ENCODE measurements around the gene DMRTA1. TPM values are rescaled to one million over a fixed set of nuclear protein-coding genes. Genes with fewer than 3 reads are reported as not detected.
"Not testable (repeated sequence)": the region's sequence is repeated elsewhere in the genome, so short reads cannot be mapped to it uniquely, and the experiment has no call there.

DMRTA1 gene
- total RNA-seq, 2 donors from 2014 or later, result 4.6 to 5.6 TPM

DNA sequence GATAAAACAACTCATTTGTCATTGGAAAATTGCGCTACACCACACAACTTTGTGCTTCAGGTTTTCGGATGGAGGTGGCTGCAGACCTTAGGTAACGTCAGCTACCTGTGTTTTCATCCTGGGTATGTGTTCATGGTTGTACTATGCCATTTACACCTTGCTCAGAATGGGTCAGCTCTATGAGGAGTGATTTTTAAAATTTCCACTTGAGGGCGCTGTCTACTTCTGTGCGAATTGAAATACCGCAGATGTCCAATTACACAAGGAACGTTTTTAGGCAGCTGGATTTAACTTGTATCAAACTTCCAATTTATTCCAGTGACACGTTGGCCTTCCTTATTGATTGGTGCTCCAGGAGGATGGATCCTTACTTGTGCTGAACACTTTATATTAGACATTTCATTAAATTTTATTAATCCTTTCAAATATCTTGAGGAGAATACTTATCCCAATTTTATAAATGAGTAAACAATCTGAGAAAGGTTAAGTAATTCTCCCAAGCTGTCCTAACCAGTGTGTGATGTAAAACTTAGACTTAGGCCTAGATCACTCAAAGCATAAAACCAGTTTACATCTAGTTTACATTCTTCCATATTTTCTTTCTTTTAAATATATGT is 23.4 kb downstream of the DMRTA1 start:
- Mint-ChIP-seq H3K27me3 (ENCODE audit: insufficient read depth) (no peaks in the 10 kb centered on the region), H3K27ac (no peak overlapping the region), H3K9me3 (no peaks in the 10 kb centered on the region), H3K4me1 (peaks cover 4% of the 10 kb centered on the region), H3K36me3 (ENCODE audit: low read depth) (no peaks in the 10 kb centered on the region), H3K4me3 (no peak overlapping the region)
- Histone ChIP-seq H3K4me1 (ENCODE audit: control insufficient read depth, insufficient read depth, low read length) (no peaks in the 10 kb centered on the region), H3K36me3 (ENCODE audit: control insufficient read depth, insufficient read depth, low read length) (no peaks in the 10 kb centered on the region), H3K4me3 (ENCODE audit: low read length) (no peak overlapping the region), H3K9ac (ENCODE audit: extremely low read depth, low read length, poor library complexity, severe bottlenecking) (no peak overlapping the region), H3K27ac (ENCODE audit: low read depth, low read length) (no peak overlapping the region), H3K9me3 (ENCODE audit: control insufficient read depth, low read length) (no peaks in the 10 kb centered on the region), H3K27me3 (ENCODE audit: control insufficient read depth, insufficient read depth, low read length, poor library complexity, severe bottlenecking) (no peaks in the 10 kb centered on the region)
- TF ChIP-seq, protein P1, sequence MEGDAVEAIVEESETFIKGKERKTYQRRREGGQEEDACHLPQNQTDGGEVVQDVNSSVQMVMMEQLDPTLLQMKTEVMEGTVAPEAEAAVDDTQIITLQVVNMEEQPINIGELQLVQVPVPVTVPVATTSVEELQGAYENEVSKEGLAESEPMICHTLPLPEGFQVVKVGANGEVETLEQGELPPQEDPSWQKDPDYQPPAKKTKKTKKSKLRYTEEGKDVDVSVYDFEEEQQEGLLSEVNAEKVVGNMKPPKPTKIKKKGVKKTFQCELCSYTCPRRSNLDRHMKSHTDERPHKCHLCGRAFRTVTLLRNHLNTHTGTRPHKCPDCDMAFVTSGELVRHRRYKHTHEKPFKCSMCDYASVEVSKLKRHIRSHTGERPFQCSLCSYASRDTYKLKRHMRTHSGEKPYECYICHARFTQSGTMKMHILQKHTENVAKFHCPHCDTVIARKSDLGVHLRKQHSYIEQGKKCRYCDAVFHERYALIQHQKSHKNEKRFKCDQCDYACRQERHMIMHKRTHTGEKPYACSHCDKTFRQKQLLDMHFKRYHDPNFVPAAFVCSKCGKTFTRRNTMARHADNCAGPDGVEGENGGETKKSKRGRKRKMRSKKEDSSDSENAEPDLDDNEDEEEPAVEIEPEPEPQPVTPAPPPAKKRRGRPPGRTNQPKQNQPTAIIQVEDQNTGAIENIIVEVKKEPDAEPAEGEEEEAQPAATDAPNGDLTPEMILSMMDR (conservative IDR thresholded peaks at IDR 0.05), result peak; percentile 92
- DNase-seq, result peak; percentile 74
- WGBS, 2 experiments (ENCODE audit: insufficient coverage in 1 of 2, insufficient read length in 1 of 2), result 0 to 8% methylated on average over 7 to 8 of the region's 8 CpGs

DNA sequence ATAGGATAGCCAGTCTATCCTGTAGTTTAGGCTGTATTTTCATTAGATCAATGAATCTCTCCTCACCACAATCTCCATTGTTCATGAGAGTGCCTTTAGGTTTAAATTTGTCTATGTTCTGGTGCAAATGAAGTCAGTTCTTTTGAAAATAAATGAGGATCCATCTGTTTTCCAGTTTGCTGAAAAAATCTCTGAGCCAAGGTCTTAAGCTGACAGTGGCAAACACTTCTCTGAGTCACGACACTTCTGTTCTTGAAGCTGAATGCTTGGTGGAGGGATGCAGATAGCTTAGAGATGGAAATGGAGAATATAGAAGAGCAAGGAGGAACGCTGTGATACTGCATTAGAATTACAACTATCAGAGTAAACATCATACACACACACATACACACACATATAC is 34.9 kb downstream of the DMRTA1 start:
- H3K4me3 Mint-ChIP-seq, result no peak overlapping the region
- Histone ChIP-seq H3K27ac (ENCODE audit: low read depth, low read length) (no peak overlapping the region), H3K9ac (ENCODE audit: extremely low read depth, low read length, poor library complexity, severe bottlenecking) (no peak overlapping the region), H3K4me1 (ENCODE audit: control insufficient read depth, insufficient read depth, low read length) (no peaks in the 10 kb centered on the region), H3K36me3 (ENCODE audit: control insufficient read depth, insufficient read depth, low read length) (no peaks in the 10 kb centered on the region), H3K9me3 (ENCODE audit: control insufficient read depth, low read length) (no peaks in the 10 kb centered on the region), H3K4me3 (ENCODE audit: low read length) (no peak overlapping the region), H3K27me3 (ENCODE audit: control insufficient read depth, insufficient read depth, low read length, poor library complexity, severe bottlenecking) (no peaks in the 10 kb centered on the region)
- no peaks in the 10 kb centered on the region for H3K27me3 Mint-ChIP-seq (ENCODE audit: insufficient read depth)
- TF ChIP-seq, protein P1 (conservative IDR thresholded peaks at IDR 0.05), result no peak
- no peak for DNase-seq
- H3K27ac Mint-ChIP-seq, result no peak overlapping the region
- no peaks in the 10 kb centered on the region for H3K36me3 Mint-ChIP-seq (ENCODE audit: low read depth)
- 76 to 100% methylated on average over 1 to 2 of the region's 2 CpGs for WGBS, 2 experiments (ENCODE audit: insufficient coverage in 1 of 2, insufficient read length in 1 of 2)
- H3K4me1 Mint-ChIP-seq, result peaks cover 9% of the 10 kb centered on the region
- peaks cover 6% of the 10 kb centered on the region for H3K9me3 Mint-ChIP-seq

DNA sequence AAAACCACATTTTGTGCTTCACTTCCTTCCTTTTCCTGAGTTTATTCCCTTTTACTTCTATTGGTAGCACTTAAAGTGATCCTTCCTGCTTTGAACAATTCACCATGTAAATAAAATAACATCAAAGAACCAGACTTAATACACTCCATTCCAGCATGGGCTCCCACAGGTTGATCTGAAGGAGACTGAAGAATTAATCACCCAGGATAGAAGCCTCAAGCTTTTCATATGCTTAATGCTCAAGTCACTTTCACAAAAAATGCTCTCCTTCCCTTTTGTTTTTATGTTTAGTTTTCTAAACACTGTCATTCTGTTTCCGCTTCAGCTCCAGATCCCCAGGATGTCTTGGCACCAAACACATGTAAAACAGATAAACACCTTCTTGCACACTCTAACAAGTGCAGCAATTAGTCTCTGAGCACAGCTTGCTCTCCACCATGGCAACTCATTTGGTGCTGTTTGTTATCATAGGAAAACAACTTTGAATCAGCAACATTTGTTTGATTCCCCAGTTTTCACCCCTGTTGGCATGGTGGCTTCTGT is 37.0 kb downstream of the DMRTA1 start:
- no peaks in the 10 kb centered on the region for H3K36me3 Mint-ChIP-seq (ENCODE audit: low read depth)
- DNase-seq, result peak; percentile 38
- no peaks in the 10 kb centered on the region for H3K27me3 Mint-ChIP-seq (ENCODE audit: insufficient read depth)
- no peaks in the 10 kb centered on the region for H3K9me3 ChIP-seq (ENCODE audit: control insufficient read depth, low read length)
- 60 to 86% methylated on average over 1 of the region's 1 CpG for WGBS, 2 experiments (ENCODE audit: insufficient coverage in 1 of 2, insufficient read length in 1 of 2)
- H3K27ac ChIP-seq (ENCODE audit: low read depth, low read length), result no peak overlapping the region
- no peak overlapping the region for H3K4me3 Mint-ChIP-seq
- no peaks in the 10 kb centered on the region for H3K27me3 ChIP-seq (ENCODE audit: control insufficient read depth, insufficient read depth, low read length, poor library complexity, severe bottlenecking)
- no peaks in the 10 kb centered on the region for H3K4me1 ChIP-seq (ENCODE audit: control insufficient read depth, insufficient read depth, low read length)
- H3K4me1 Mint-ChIP-seq, result peaks cover 9% of the 10 kb centered on the region
- H3K9ac ChIP-seq (ENCODE audit: extremely low read depth, low read length, poor library complexity, severe bottlenecking), result no peak overlapping the region
- H3K9me3 Mint-ChIP-seq, result peaks cover 10% of the 10 kb centered on the region
- TF ChIP-seq, protein P1 (conservative IDR thresholded peaks at IDR 0.05), result no peak
- no peak overlapping the region for H3K4me3 ChIP-seq (ENCODE audit: low read length)
- H3K27ac Mint-ChIP-seq, result no peak overlapping the region
- no peaks in the 10 kb centered on the region for H3K36me3 ChIP-seq (ENCODE audit: control insufficient read depth, insufficient read depth, low read length)

DNA sequence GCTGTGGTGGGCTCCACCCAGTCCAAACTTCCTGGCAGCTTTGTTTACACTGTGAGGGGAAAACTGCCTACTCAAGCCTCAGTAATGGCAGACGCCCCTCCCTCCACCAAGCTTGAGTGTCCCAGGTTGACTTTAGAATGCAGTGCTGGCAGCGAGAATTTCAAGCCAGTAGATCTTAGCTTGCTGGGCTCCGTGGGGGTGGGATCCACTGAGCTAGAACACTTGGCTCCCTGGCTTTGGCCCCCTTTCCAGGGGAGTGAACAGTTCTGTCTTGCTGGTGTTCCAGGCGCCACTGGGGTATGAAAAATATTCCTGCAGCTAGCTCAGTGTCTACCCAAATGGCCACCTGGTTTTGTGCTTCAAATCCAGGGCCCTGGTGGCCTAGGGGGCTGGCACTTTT is 49.6 kb downstream of the DMRTA1 start:
- H3K4me1 ChIP-seq (ENCODE audit: control insufficient read depth, insufficient read depth, low read length); H3K36me3 ChIP-seq (ENCODE audit: control insufficient read depth, insufficient read depth, low read length); H3K9ac ChIP-seq (ENCODE audit: extremely low read depth, low read length, poor library complexity, severe bottlenecking); H3K4me3 ChIP-seq (ENCODE audit: low read length); H3K36me3 Mint-ChIP-seq (ENCODE audit: low read depth); H3K4me1 Mint-ChIP-seq; H3K9me3 ChIP-seq (ENCODE audit: control insufficient read depth, low read length); DNase-seq; H3K27ac Mint-ChIP-seq; H3K4me3 Mint-ChIP-seq; H3K27me3 ChIP-seq (ENCODE audit: control insufficient read depth, insufficient read depth, low read length, poor library complexity, severe bottlenecking); H3K27ac ChIP-seq (ENCODE audit: low read depth, low read length); H3K9me3 Mint-ChIP-seq; H3K27me3 Mint-ChIP-seq (ENCODE audit: insufficient read depth): not testable (repeated sequence)
- WGBS, 2 experiments (ENCODE audit: insufficient coverage in 1 of 2, insufficient read length in 1 of 2), result 89 to 94% methylated on average over 2 to 4 of the region's 4 CpGs

Data from endodermal cell (in vitro differentiated cells).